ENCODE data around the gene TMEM185B. TPM values are rescaled to one million over a fixed set of nuclear protein-coding genes. Genes with fewer than 3 reads are reported as not detected.
"Not testable (repeated sequence)": the region's sequence is repeated elsewhere in the genome, so short reads cannot be mapped to it uniquely, and the experiment has no call there.

The TMEM185B gene
- total and polyA plus RNA-seq, 2 donors, result 7.0 to 8.1 TPM

DNA sequence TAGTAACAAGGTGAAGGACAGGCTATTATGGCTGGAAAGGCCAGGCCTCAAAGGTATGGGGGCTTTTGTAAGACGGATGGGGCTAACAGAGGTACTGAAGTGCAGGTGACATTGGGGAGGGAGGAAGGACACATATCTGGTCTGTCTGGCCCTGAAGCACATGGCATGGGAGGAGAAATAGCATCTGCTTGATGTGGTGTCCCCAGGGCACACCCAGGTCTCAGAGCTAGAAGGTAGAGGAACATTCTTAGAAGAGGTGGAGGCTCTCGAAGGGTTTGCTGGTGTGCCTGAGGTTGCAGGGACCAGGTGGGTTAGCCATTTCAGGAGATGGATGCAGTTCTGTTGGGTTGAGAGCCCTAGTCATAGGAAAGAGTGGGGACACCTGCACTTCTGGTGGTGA lies 39.0 kb upstream of the TMEM185B start:
- Histone ChIP-seq H3K4me3 (ENCODE audit: low read length in 2 of 2) (no peak overlapping the region), H3K9me3 (ENCODE audit: control insufficient read depth in 2 of 2, insufficient read depth in 1 of 2, low read length in 1 of 2) (peaks cover 4 to 12% of the 10 kb centered on the region in 2 donors), H3K4me1 (ENCODE audit: control insufficient read depth in 2 of 2, insufficient read depth in 2 of 2, low read length in 2 of 2) (peaks cover 0 to 15% of the 10 kb centered on the region in 2 donors), H3K27ac (ENCODE audit: low read depth in 1 of 2, low read length in 1 of 2) (no peak overlapping the region), H3K36me3 (ENCODE audit: control insufficient read depth in 2 of 2, insufficient read depth in 2 of 2, low read length in 1 of 2) (no peaks in the 10 kb centered on the region), H3K27me3 (ENCODE audit: control insufficient read depth in 2 of 2, insufficient read depth in 1 of 2, low read length in 1 of 2) (peaks cover 0 to 2% of the 10 kb centered on the region in 2 donors)
- DNase-seq (ENCODE audit: low read depth in 6 of 9, low spot score in 9 of 9), result no peak
- 59% methylated on average over 2 of the region's 2 CpGs for WGBS

DNA sequence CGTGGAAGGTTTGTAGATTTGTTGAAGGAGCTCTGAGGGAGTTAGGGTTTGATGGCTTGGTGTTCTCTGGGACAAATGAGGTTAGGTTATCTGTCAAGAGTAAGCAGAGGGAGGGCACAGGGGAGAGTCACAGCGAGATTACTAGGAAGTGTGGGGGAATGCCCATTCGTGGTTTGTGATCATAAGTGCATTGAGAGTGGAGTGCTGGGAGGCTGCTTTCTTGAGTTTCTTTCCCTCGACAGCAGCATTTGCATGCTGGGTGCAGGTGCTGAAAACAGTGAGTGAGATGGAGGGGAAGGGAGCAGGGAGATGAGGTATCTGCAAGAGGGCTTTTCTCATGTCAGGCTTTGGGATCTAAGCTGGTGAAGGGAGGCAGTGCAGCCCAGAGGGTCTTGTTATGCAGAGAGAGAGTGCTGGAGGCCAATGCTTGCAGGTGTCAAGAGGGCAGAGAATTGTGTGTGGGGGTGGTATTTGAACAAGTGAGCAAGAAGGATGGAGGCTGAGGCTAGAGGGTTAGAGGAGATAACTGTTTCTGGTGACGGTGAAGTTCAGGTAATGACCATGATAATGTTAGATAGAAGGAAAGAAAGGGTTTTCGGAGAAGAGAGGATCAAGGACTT lies 38.3 kb upstream of the TMEM185B start:
- Histone ChIP-seq H3K4me1 (ENCODE audit: control insufficient read depth in 2 of 2, insufficient read depth in 2 of 2, low read length in 2 of 2) (peaks cover 0 to 16% of the 10 kb centered on the region in 2 donors), H3K9me3 (ENCODE audit: control insufficient read depth in 2 of 2, insufficient read depth in 1 of 2, low read length in 1 of 2) (peaks cover 4 to 12% of the 10 kb centered on the region in 2 donors), H3K36me3 (ENCODE audit: control insufficient read depth in 2 of 2, insufficient read depth in 2 of 2, low read length in 1 of 2) (no peaks in the 10 kb centered on the region), H3K27ac (ENCODE audit: low read depth in 1 of 2, low read length in 1 of 2) (no peak overlapping the region), H3K4me3 (ENCODE audit: low read length in 2 of 2) (no peak overlapping the region), H3K27me3 (ENCODE audit: control insufficient read depth in 2 of 2, insufficient read depth in 1 of 2, low read length in 1 of 2) (peaks cover 0 to 2% of the 10 kb centered on the region in 2 donors)
- no peak for DNase-seq (ENCODE audit: low read depth in 6 of 9, low spot score in 9 of 9)
- 61% methylated on average over 6 of the region's 6 CpGs for WGBS

DNA sequence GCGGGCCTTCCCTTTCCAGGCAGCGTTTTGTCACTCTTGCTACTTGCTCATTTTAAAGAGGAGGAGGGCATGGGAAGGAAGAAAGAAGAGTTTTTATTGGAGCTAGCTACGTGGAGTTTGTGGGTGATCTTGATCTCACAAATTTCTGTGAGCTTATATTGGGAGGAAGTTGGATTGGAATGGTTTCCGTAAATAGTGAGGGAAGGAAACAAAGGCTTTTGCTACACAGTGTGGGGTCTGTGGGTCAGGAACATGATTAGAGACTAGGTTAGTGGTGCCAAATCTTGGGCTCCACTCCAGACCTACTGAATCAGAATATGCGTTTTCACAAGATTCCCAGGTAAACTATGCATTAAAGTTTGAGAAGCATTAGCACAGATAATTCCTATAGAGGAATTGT lies 37.5 kb upstream of the TMEM185B start:
- peaks cover 0 to 22% of the 10 kb centered on the region in 2 donors for H3K4me1 ChIP-seq (ENCODE audit: control insufficient read depth in 2 of 2, insufficient read depth in 2 of 2, low read length in 2 of 2)
- WGBS, result 98% methylated on average over 5 of the region's 5 CpGs

DNA sequence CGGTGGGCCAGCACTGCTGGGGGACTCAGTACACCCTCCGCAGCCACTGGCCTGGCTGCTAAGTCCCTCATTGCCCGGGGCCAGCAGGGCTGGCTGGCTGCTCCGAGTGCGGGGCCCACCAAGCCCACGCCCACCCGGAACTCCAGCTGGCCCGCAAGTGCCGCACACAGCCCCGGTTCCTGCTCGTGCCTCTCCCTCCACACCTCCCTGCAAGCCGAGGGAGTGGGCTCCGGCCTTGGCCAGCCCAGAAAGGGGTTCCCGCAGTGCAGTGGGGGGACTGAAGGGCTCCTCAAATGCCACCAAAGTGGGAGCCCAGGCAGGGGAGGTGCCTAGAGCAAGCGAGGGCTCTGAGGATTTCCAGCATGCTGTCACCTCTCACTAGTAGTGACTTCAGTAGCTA lies 36.7 kb upstream of the TMEM185B start:
- not testable (repeated sequence) for H3K36me3 ChIP-seq (ENCODE audit: control insufficient read depth in 2 of 2, insufficient read depth in 2 of 2, low read length in 1 of 2); H3K27me3 ChIP-seq (ENCODE audit: control insufficient read depth in 2 of 2, insufficient read depth in 1 of 2, low read length in 1 of 2); DNase-seq (ENCODE audit: low read depth in 6 of 9, low spot score in 9 of 9); H3K4me3 ChIP-seq (ENCODE audit: low read length in 2 of 2); H3K27ac ChIP-seq (ENCODE audit: low read depth in 1 of 2, low read length in 1 of 2)
- Histone ChIP-seq H3K9me3 (ENCODE audit: control insufficient read depth in 2 of 2, insufficient read depth in 1 of 2, low read length in 1 of 2) (peaks cover 4 to 12% of the 10 kb centered on the region in 2 donors), H3K4me1 (ENCODE audit: control insufficient read depth in 2 of 2, insufficient read depth in 2 of 2, low read length in 2 of 2) (peaks cover 0 to 22% of the 10 kb centered on the region in 2 donors)
- 98% methylated on average over 15 of the region's 15 CpGs for WGBS

More for the DNA sequence above, 37.5 kb upstream of the TMEM185B start:
- no peak overlapping the region for H3K27ac ChIP-seq (ENCODE audit: low read depth in 1 of 2, low read length in 1 of 2)
- no peak for DNase-seq (ENCODE audit: low read depth in 6 of 9, low spot score in 9 of 9)
- H3K9me3 ChIP-seq (ENCODE audit: control insufficient read depth in 2 of 2, insufficient read depth in 1 of 2, low read length in 1 of 2), result peaks cover 4 to 12% of the 10 kb centered on the region in 2 donors
- H3K27me3 ChIP-seq (ENCODE audit: control insufficient read depth in 2 of 2, insufficient read depth in 1 of 2, low read length in 1 of 2), result peaks cover 0 to 2% of the 10 kb centered on the region in 2 donors
- H3K4me3 ChIP-seq (ENCODE audit: low read length in 2 of 2), result no peak overlapping the region
- H3K36me3 ChIP-seq (ENCODE audit: control insufficient read depth in 2 of 2, insufficient read depth in 2 of 2, low read length in 1 of 2), result no peaks in the 10 kb centered on the region

DNA sequence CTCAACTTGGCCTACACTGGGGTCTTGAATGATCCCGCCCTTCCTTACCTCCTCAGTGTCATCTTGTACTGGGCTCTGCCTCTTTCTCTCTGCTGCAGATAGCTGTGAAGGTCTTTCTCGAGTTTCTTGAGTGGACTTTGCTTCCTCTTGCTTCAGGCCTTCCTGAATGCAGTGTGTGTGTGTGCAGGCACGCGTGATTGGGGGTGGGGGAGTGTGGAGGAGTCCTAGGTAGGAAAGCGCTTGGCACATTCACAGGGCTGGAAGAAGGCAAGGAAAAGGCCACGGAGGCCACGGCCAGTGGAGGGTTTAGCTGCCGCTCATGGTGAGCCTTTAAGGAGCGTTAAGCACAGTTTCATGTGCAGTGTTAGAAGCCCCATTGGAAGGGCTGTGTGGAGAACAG lies 35.0 kb upstream of the TMEM185B start:
- peaks cover 4 to 12% of the 10 kb centered on the region in 2 donors for H3K9me3 ChIP-seq (ENCODE audit: control insufficient read depth in 2 of 2, insufficient read depth in 1 of 2, low read length in 1 of 2)
- no peak overlapping the region for H3K27ac ChIP-seq (ENCODE audit: low read depth in 1 of 2, low read length in 1 of 2)
- peaks cover 8 to 32% of the 10 kb centered on the region in 2 donors for H3K4me1 ChIP-seq (ENCODE audit: control insufficient read depth in 2 of 2, insufficient read depth in 2 of 2, low read length in 2 of 2)
- no peak for DNase-seq (ENCODE audit: low read depth in 6 of 9, low spot score in 9 of 9)
- H3K27me3 ChIP-seq (ENCODE audit: control insufficient read depth in 2 of 2, insufficient read depth in 1 of 2, low read length in 1 of 2), result peaks cover 7 to 13% of the 10 kb centered on the region in 2 donors
- no peaks in the 10 kb centered on the region for H3K36me3 ChIP-seq (ENCODE audit: control insufficient read depth in 2 of 2, insufficient read depth in 2 of 2, low read length in 1 of 2)
- 86% methylated on average over 9 of the region's 9 CpGs for WGBS
- H3K4me3 ChIP-seq (ENCODE audit: low read length in 2 of 2), result no peak overlapping the region

DNA sequence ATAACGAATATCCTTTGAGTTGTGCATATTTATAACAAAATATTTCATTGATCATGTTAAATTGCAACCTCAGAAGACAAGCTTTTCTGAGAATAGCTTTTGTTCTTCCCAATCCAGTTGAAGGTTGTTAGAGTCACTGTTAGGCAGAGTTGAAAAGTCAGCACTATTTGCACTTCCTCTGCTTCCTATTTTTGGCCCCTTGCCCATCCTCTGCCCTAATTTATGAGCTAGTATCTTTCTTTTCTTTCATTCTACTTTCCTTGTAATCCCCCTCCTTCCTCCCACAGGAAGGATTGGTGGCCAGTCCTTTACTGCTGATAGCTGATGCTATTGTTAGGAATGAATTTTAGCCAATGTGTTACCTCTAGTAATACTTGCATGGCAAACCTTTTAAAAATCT lies 34.3 kb upstream of the TMEM185B start:
- Histone ChIP-seq H3K27me3 (ENCODE audit: control insufficient read depth in 2 of 2, insufficient read depth in 1 of 2, low read length in 1 of 2) (peaks cover 7 to 16% of the 10 kb centered on the region in 2 donors), H3K36me3 (ENCODE audit: control insufficient read depth in 2 of 2, insufficient read depth in 2 of 2, low read length in 1 of 2) (no peaks in the 10 kb centered on the region), H3K4me3 (ENCODE audit: low read length in 2 of 2) (no peak overlapping the region), H3K27ac (ENCODE audit: low read depth in 1 of 2, low read length in 1 of 2) (no peak overlapping the region), H3K9me3 (ENCODE audit: control insufficient read depth in 2 of 2, insufficient read depth in 1 of 2, low read length in 1 of 2) (peaks cover 4 to 12% of the 10 kb centered on the region in 2 donors), H3K4me1 (ENCODE audit: control insufficient read depth in 2 of 2, insufficient read depth in 2 of 2, low read length in 2 of 2) (peaks cover 8 to 31% of the 10 kb centered on the region in 2 donors)
- DNase-seq (ENCODE audit: low read depth in 6 of 9, low spot score in 9 of 9), result no peak
- WGBS, result 22% methylated on average over 1 of the region's 1 CpG

DNA sequence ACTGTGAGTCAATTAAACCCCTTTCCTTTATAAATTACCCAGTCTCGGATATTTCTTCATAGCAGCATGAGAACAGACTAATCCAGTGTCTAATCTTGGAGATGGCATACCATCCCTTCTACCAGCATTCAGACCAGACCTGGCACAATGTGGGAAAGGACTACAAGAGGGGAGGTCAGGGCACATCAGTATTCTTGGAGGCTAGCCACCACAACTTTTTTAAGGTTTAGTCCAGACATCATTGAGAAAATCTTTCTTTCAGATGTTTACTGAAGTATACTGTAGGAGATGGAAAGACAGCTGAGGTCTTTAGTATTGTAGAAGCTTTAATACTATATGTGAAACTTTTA lies 33.4 kb upstream of the TMEM185B start:
- no peak overlapping the region for H3K4me3 ChIP-seq (ENCODE audit: low read length in 2 of 2)
- no peak for DNase-seq (ENCODE audit: low read depth in 6 of 9, low spot score in 9 of 9)
- 50% methylated on average over 1 of the region's 1 CpG for WGBS

DNA sequence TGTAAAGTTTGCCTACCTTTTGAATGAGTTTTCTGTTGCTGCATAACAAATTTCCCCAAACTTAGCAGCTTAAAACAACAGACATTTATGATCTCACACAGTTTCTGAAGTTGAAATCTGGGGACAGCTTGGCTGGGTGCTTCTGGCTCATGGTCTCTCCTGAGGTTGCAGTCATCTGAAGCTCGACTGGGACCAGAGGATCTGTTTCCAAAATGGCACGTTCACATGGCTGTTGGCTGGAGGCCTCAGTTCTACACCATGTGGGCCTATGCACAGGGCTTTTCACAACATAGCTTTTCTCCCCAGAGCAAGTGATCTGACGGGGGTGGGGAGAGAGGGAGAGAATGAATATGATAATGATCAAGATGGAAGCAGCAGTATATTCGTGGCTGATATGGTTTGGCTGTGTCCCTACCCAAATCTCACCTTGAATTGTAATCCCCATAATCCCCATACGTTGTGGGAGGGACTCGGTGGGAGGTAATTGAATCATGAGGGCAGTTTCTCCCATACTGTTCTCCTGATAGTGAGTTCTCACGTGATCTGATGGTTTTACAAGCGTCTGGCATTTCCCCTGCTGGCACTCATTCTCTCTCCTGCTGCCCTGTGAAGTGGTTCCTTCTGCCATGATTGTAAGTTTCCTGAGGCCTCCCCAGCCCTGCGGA lies 32.9 kb upstream of the TMEM185B start:
- 63% methylated on average over 9 of the region's 9 CpGs for WGBS
- Histone ChIP-seq H3K9me3 (ENCODE audit: control insufficient read depth in 2 of 2, insufficient read depth in 1 of 2, low read length in 1 of 2) (peaks cover 4 to 9% of the 10 kb centered on the region in 2 donors), H3K27me3 (ENCODE audit: control insufficient read depth in 2 of 2, insufficient read depth in 1 of 2, low read length in 1 of 2) (peaks cover 7 to 16% of the 10 kb centered on the region in 2 donors), H3K4me1 (ENCODE audit: control insufficient read depth in 2 of 2, insufficient read depth in 2 of 2, low read length in 2 of 2) (peaks cover 11 to 22% of the 10 kb centered on the region in 2 donors), H3K27ac (ENCODE audit: low read depth in 1 of 2, low read length in 1 of 2) (no peak overlapping the region), H3K4me3 (ENCODE audit: low read length in 2 of 2) (no peak overlapping the region), H3K36me3 (ENCODE audit: control insufficient read depth in 2 of 2, insufficient read depth in 2 of 2, low read length in 1 of 2) (no peaks in the 10 kb centered on the region)
- no peak for DNase-seq (ENCODE audit: low read depth in 6 of 9, low spot score in 9 of 9)

More for the DNA sequence above, 33.4 kb upstream of the TMEM185B start:
- no peaks in the 10 kb centered on the region for H3K36me3 ChIP-seq (ENCODE audit: control insufficient read depth in 2 of 2, insufficient read depth in 2 of 2, low read length in 1 of 2)
- peaks cover 7 to 16% of the 10 kb centered on the region in 2 donors for H3K27me3 ChIP-seq (ENCODE audit: control insufficient read depth in 2 of 2, insufficient read depth in 1 of 2, low read length in 1 of 2)
- H3K9me3 ChIP-seq (ENCODE audit: control insufficient read depth in 2 of 2, insufficient read depth in 1 of 2, low read length in 1 of 2), result peaks cover 4 to 11% of the 10 kb centered on the region in 2 donors
- peaks cover 11 to 26% of the 10 kb centered on the region in 2 donors for H3K4me1 ChIP-seq (ENCODE audit: control insufficient read depth in 2 of 2, insufficient read depth in 2 of 2, low read length in 2 of 2)
- H3K27ac ChIP-seq (ENCODE audit: low read depth in 1 of 2, low read length in 1 of 2), result no peak overlapping the region

DNA sequence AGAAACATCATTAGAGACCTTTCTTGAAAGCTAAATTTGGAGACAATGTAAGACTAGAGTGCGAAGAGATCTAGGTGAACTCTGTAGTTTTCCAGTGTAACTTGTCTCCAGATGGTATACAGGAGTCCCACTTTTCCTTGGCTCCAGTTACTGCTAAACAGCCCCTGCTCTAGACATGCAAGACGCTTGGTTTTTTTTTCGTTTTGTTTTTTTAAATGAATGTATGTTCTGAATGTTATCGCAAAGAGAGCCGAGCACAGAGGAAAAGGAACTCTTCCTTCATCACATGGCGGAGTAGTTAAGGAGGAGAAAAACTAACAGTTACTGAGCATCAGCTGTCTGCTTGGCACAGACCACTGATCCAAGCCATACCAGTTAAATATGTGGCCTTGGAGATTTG lies 31.9 kb upstream of the TMEM185B start:
- peaks cover 7 to 21% of the 10 kb centered on the region in 2 donors for H3K27me3 ChIP-seq (ENCODE audit: control insufficient read depth in 2 of 2, insufficient read depth in 1 of 2, low read length in 1 of 2)

More for the DNA sequence above, 31.9 kb upstream of the TMEM185B start:
- Histone ChIP-seq H3K36me3 (ENCODE audit: control insufficient read depth in 2 of 2, insufficient read depth in 2 of 2, low read length in 1 of 2) (no peaks in the 10 kb centered on the region), H3K9me3 (ENCODE audit: control insufficient read depth in 2 of 2, insufficient read depth in 1 of 2, low read length in 1 of 2) (peaks cover 0 to 2% of the 10 kb centered on the region in 2 donors), H3K4me1 (ENCODE audit: control insufficient read depth in 2 of 2, insufficient read depth in 2 of 2, low read length in 2 of 2) (peaks cover 11 to 21% of the 10 kb centered on the region in 2 donors), H3K4me3 (ENCODE audit: low read length in 2 of 2) (no peak overlapping the region), H3K27ac (ENCODE audit: low read depth in 1 of 2, low read length in 1 of 2) (no peak overlapping the region)
- no peak for DNase-seq (ENCODE audit: low read depth in 6 of 9, low spot score in 9 of 9)
- 74% methylated on average over 6 of the region's 6 CpGs for WGBS
